HPDE6-E6E7 (cell line): Measurements from ENCODE around the gene TMEM163.

Experiments used
- DNase-seq: peaks from one replicate; pipeline ENCODE4 v3.0.0; 2011; ENCODE audit warnings: missing footprints; ENCODE audit errors: extremely low spot score

Gene TMEM163

GRCh38 chr2:134693359-134694330 is 25.2 kb downstream of the TMEM163 start:
- DNase-seq, result no peak

- no peak for DNase-seq
These were observed 26.3 kb downstream of the TMEM163 start for GRCh38 chr2:134692499-134692898.

GRCh38 chr2:134690629-134691215 is 28.1 kb downstream of the TMEM163 start:
- no peak for DNase-seq

- no peak for DNase-seq
These were observed 29.5 kb downstream of the TMEM163 start for GRCh38 chr2:134689315-134689714.

GRCh38 chr2:134685967-134686366 is 32.8 kb downstream of the TMEM163 start:
- no peak for DNase-seq

- no peak for DNase-seq
These were observed 35.2 kb downstream of the TMEM163 start for GRCh38 chr2:134683561-134684112.

GRCh38 chr2:134682726-134683125 is 36.1 kb downstream of the TMEM163 start:
- no peak for DNase-seq

GRCh38 chr2:134681201-134681600 is 37.6 kb downstream of the TMEM163 start:
- DNase-seq, result no peak

GRCh38 chr2:134679745-134680144 is 39.1 kb downstream of the TMEM163 start:
- DNase-seq, result no peak

- DNase-seq, result no peak
These were observed 39.5 kb downstream of the TMEM163 start for GRCh38 chr2:134679294-134679693.

- DNase-seq, result no peak
These were observed 40.7 kb downstream of the TMEM163 start for GRCh38 chr2:134677856-134678756.

- no peak for DNase-seq
These were observed 41.8 kb downstream of the TMEM163 start for GRCh38 chr2:134676960-134677359.

GRCh38 chr2:134675314-134675713 is 43.5 kb downstream of the TMEM163 start:
- no peak for DNase-seq

GRCh38 chr2:134674687-134675086 is 44.1 kb downstream of the TMEM163 start:
- no peak for DNase-seq

GRCh38 chr2:134671513-134671912 is 47.3 kb downstream of the TMEM163 start:
- no peak for DNase-seq

- DNase-seq, result no peak
These were observed 47.8 kb downstream of the TMEM163 start for GRCh38 chr2:134670955-134671354.

- DNase-seq, result no peak
These were observed 48.8 kb downstream of the TMEM163 start for GRCh38 chr2:134669731-134670669.

GRCh38 chr2:134668821-134669220 is 50.0 kb downstream of the TMEM163 start:
- no peak for DNase-seq

- DNase-seq, result no peak
These were observed 51.3 kb downstream of the TMEM163 start for GRCh38 chr2:134667541-134667940.

GRCh38 chr2:134667081-134667480 is 51.7 kb downstream of the TMEM163 start:
- no peak for DNase-seq
